WERI-Rb-1 (cell line): Measurements from ENCODE around the gene NABP2.

Experiments used
- DNase-seq: peaks from one replicate; pipeline ENCODE4 v3.0.0-alpha.2; 2020
- H3K27ac ChIP-seq: fragments of 250-450 bp; sonication (Bioruptor Pico); 2 replicates; pipeline ENCODE4 v1.5.1; 2020; ENCODE audit warnings: mild to moderate bottlenecking, moderate library complexity
- H3K27me3 ChIP-seq: fragments of 250-450 bp; sonication (Bioruptor Pico); 2 replicates; pipeline ENCODE4 v1.5.1; 2021; ENCODE audit warnings: mild to moderate bottlenecking, low read depth, moderate library complexity; ENCODE audit not compliant: insufficient read depth, severe bottlenecking
- H3K36me3 ChIP-seq: fragments of 250-450 bp; sonication (Bioruptor Pico); 2 replicates; pipeline ENCODE4 v1.5.1; 2020; ENCODE audit warnings: mild to moderate bottlenecking, moderate library complexity
- H3K4me3 ChIP-seq: 2 replicates; pipeline ENCODE4 v1.5.1; 2011; ENCODE audit warnings: low read depth, mild to moderate bottlenecking, control low read depth, low read length
- H3K9me3 ChIP-seq: fragments of 250-450 bp; sonication (Bioruptor Pico); 2 replicates; pipeline ENCODE4 v1.5.1; 2021; ENCODE audit warnings: mild to moderate bottlenecking, moderate library complexity; ENCODE audit not compliant: severe bottlenecking
- TF ChIP-seq, protein P1 (sequence below): IDR thresholded peaks from 2 replicates; pipeline ENCODE4 v1.5.1; 2011; ENCODE audit warnings: low read depth, mild to moderate bottlenecking, control low read depth, inconsistent platforms, low read length

NABP2 gene

GRCh38 chr12:56242986-56243385 is 18.8 kb downstream of the NABP2 start:
- Histone ChIP-seq H3K36me3 (peaks cover 73% of the 10 kb centered on the region), H3K9me3 (no peaks in the 10 kb centered on the region), H3K27me3 (no peaks in the 10 kb centered on the region), H3K4me3 (no peak overlapping the region), H3K27ac (no peak overlapping the region)
- TF ChIP-seq, protein P1, sequence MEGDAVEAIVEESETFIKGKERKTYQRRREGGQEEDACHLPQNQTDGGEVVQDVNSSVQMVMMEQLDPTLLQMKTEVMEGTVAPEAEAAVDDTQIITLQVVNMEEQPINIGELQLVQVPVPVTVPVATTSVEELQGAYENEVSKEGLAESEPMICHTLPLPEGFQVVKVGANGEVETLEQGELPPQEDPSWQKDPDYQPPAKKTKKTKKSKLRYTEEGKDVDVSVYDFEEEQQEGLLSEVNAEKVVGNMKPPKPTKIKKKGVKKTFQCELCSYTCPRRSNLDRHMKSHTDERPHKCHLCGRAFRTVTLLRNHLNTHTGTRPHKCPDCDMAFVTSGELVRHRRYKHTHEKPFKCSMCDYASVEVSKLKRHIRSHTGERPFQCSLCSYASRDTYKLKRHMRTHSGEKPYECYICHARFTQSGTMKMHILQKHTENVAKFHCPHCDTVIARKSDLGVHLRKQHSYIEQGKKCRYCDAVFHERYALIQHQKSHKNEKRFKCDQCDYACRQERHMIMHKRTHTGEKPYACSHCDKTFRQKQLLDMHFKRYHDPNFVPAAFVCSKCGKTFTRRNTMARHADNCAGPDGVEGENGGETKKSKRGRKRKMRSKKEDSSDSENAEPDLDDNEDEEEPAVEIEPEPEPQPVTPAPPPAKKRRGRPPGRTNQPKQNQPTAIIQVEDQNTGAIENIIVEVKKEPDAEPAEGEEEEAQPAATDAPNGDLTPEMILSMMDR, result no peak
- no peak for DNase-seq

- DNase-seq, result no peak
- Histone ChIP-seq H3K9me3 (no peaks in the 10 kb centered on the region), H3K4me3 (no peak overlapping the region), H3K27me3 (no peaks in the 10 kb centered on the region), H3K27ac (no peak overlapping the region), H3K36me3 (peaks cover 79% of the 10 kb centered on the region)
- TF ChIP-seq, protein P1, result no peak
These were observed 19.6 kb downstream of the NABP2 start for GRCh38 chr12:56243731-56244181.

DNA sequence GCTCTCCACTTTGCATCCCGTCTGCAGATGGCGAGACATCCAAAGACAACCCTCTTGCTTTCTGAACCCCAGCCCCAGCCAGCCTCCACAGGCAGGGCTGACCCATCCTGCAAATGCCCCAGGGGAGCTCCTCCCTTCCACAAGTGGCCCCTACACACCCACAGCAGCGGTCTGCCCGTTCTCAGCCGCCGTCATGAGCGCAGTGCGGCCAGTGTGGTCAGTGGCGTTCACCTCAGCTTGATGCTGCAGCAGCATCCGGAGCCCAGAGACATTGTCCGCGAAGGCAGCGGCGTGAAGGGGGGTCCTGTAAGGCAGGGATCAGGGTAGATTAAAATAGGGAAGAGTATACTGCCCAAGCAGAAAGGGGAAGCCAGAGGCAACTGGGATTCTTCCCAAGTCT is 20.4 kb downstream of the NABP2 start:
- H3K36me3 ChIP-seq, result peaks cover 82% of the 10 kb centered on the region
- DNase-seq, result no peak
- no peaks in the 10 kb centered on the region for H3K9me3 ChIP-seq
- H3K27ac ChIP-seq, result no peak overlapping the region
- no peaks in the 10 kb centered on the region for H3K27me3 ChIP-seq
- H3K4me3 ChIP-seq, result no peak overlapping the region
- TF ChIP-seq, protein P1, result no peak

DNA sequence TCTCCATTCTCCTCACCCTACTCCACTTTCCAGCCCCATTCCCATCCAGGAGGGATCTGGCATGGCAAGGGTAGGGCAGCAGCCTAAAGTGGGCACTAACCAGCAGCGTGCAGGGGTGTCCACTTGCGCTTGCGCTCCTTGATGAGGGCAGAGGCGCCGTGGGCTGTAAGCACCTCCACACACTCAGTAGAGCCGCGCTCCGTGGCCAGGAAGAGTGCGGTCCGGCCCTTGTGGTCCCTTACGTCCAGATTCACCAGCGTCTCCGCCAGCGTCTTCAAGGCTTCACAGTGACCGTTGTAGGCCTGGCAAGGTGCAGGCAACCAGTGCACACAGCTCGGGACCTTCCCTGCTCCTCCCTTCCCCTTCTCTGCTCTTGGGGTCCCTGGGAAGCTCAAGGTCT is 23.8 kb downstream of the NABP2 start:
- H3K4me3 ChIP-seq, result no peak overlapping the region
- no peak for DNase-seq
- no peaks in the 10 kb centered on the region for H3K27me3 ChIP-seq
- TF ChIP-seq, protein P1, result no peak
- no peaks in the 10 kb centered on the region for H3K9me3 ChIP-seq
- H3K36me3 ChIP-seq, result peaks cover 84% of the 10 kb centered on the region
- no peak overlapping the region for H3K27ac ChIP-seq

GRCh38 chr12:56248711-56249110 is 24.6 kb downstream of the NABP2 start:
- Histone ChIP-seq H3K27ac (no peak overlapping the region), H3K36me3 (peaks cover 84% of the 10 kb centered on the region)

GRCh38 chr12:56252649-56253048 is 28.5 kb downstream of the NABP2 start:
- Histone ChIP-seq H3K27me3 (no peaks in the 10 kb centered on the region), H3K36me3 (peaks cover 83% of the 10 kb centered on the region), H3K4me3 (no peak overlapping the region), H3K27ac (no peak overlapping the region), H3K9me3 (no peaks in the 10 kb centered on the region)
- TF ChIP-seq, protein P1, result no peak
- DNase-seq, result no peak

More at GRCh38 chr12:56248711-56249110, 24.6 kb downstream of the NABP2 start:
- no peaks in the 10 kb centered on the region for H3K9me3 ChIP-seq
- H3K4me3 ChIP-seq, result no peak overlapping the region
- DNase-seq, result no peak
- TF ChIP-seq, protein P1, result no peak
- H3K27me3 ChIP-seq, result no peaks in the 10 kb centered on the region
